DOHH2 (cell line): ENCODE measurements around the gene GARNL3.

Experiments used
- H3F3A ChIP-seq: fragments of 200-600 bp; sonication (generic), shearing (Covaris generic); 2 replicates; pipeline ENCODE4 v1.6.0; 2016; ENCODE audit warnings: antibody characterized with exemption, mild to moderate bottlenecking; ENCODE audit not compliant: control insufficient read depth, insufficient read depth
- H3K27ac ChIP-seq: fragments of 200-600 bp; sonication (generic); 2 replicates; pipeline ENCODE4 v1.5.1; 2014; ENCODE audit warnings: low read depth, mild to moderate bottlenecking, low read length, moderate library complexity
- H3K27me3 ChIP-seq: fragments of 200-600 bp; sonication (generic); 2 replicates; pipeline ENCODE4 v1.6.1; 2014; ENCODE audit warnings: mild to moderate bottlenecking, low read length, mixed read lengths; ENCODE audit not compliant: control insufficient read depth
- H3K36me3 ChIP-seq: fragments of 200-600 bp; sonication (generic); 2 replicates; pipeline ENCODE4 v1.6.1; 2014; ENCODE audit warnings: mild to moderate bottlenecking, low read length, moderate library complexity, mixed read lengths; ENCODE audit not compliant: control insufficient read depth
- H3K4me1 ChIP-seq: fragments of 200-600 bp; sonication (generic); 2 replicates; pipeline ENCODE4 v1.6.1; 2014; ENCODE audit warnings: mild to moderate bottlenecking, low read length, mixed read lengths; ENCODE audit not compliant: control insufficient read depth
- H3K4me2 ChIP-seq: fragments of 200-600 bp; sonication (generic); 2 replicates; pipeline ENCODE4 v1.6.0; 2014; ENCODE audit warnings: mild to moderate bottlenecking, low read length, moderate library complexity
- H3K4me3 ChIP-seq: fragments of 200-600 bp; sonication (generic); 2 replicates; pipeline ENCODE4 v1.5.1; 2014; ENCODE audit warnings: mild to moderate bottlenecking, low read length, mixed read lengths
- H3K79me2 ChIP-seq: fragments of 200-600 bp; sonication (generic); 2 replicates; pipeline ENCODE4 v1.6.1; 2014; ENCODE audit warnings: mild to moderate bottlenecking, low read length, mixed read lengths; ENCODE audit not compliant: control insufficient read depth
- H3K9me2 ChIP-seq: fragments of 200-600 bp; sonication (generic); replicated peaks from 2 replicates; pipeline ENCODE4 v1.6.1; 2014; ENCODE audit warnings: mild to moderate bottlenecking, low read length, mixed read lengths; ENCODE audit not compliant: control insufficient read depth
- H3K9me3 ChIP-seq: fragments of 200-600 bp; sonication (generic); 2 replicates; pipeline ENCODE4 v1.6.1; 2014; ENCODE audit warnings: antibody characterized with exemption, low read length, mixed read lengths; ENCODE audit not compliant: control insufficient read depth, insufficient read depth
- H4K20me1 ChIP-seq: fragments of 200-600 bp; sonication (generic); 2 replicates; pipeline ENCODE4 v1.6.0; 2014; ENCODE audit warnings: low read depth, mild to moderate bottlenecking, antibody characterized with exemption, low read length, moderate library complexity; ENCODE audit not compliant: control insufficient read depth, insufficient read depth
- EZH2phosphoT487 ChIP-seq: fragments of 200-600 bp; sonication (generic); IDR thresholded peaks from 2 replicates; pipeline ENCODE4 v1.6.1; 2017; ENCODE audit warnings: borderline replicate concordance, mild to moderate bottlenecking, antibody characterized with exemption, low read length, moderate library complexity, mixed read lengths
- TF ChIP-seq, protein P1 (sequence below): fragments of 200-600 bp; sonication (generic); IDR thresholded peaks from one replicate; pipeline ENCODE4 v1.5.1; 2014; ENCODE audit warnings: antibody characterized with exemption, mild to moderate bottlenecking, low read depth, low read length; ENCODE audit not compliant: poor library complexity, severe bottlenecking

Gene GARNL3

DNA sequence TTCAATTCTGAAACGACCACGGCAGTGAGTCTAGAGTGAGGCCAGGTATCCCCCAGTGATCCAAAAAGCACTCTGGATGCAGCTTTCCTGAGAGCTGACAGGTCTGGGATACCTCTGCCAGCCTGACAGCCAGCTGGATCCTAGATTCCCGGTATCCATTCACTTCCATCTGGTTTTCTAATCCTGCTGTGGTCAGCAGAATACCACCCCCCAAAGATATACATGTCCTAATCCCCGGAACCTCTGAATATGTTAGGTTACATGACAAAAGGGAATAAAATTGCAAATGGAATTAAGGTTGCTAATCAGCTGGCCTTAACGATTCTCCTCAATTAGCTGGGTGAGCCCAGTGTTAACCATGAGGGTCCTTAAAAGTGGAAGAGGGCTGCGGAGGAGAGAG, 158.2 kb downstream of the GARNL3 start:
- Histone ChIP-seq H3K36me3 (peaks cover 4% of the 10 kb centered on the region), H3K4me3 (peak overlapping the region; percentile 97), H3K9me3 (no peaks in the 10 kb centered on the region), H3F3A (no peaks in the 10 kb centered on the region), H3K4me1 (peaks cover 26% of the 10 kb centered on the region), H4K20me1 (0 out of 2 replicates have a peak, but pooled peaks cover 4% of the 10 kb centered on the region), H3K9me2 (no peaks in the 10 kb centered on the region), H3K79me2 (peaks cover 53% of the 10 kb centered on the region), H3K4me2 (peak overlapping the region; percentile 99), H3K27ac (no peak overlapping the region), H3K27me3 (no peaks in the 10 kb centered on the region)
- no peak for TF ChIP-seq EZH2phosphoT487

DNA sequence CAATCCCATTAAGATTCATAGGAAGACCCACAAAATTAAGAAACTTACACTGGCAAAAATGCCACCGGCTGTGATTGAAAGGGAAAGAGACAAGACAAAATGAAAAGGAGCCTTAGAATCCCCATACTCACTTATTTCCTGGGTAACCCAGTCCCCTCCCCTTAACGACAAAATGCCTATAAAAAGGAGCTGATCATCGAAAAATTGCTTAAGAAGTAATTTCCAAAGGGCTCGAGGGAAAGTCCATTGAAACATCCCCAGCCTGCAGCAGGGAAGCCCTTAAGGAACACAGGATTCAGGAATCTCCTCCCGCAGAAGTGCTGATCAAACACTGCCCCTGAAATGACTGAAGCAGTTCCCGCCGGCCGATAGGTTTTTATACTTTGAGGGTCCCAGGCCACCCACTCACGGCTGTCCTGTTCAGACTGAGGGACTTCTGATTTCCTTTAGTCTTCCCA, 158.9 kb downstream of the GARNL3 start:
- H3K27ac ChIP-seq: peak overlapping the region; percentile 52
- 0 out of 2 replicates have a peak, but pooled peaks cover 4% of the 10 kb centered on the region for H4K20me1 ChIP-seq
- H3K27me3 ChIP-seq: no peaks in the 10 kb centered on the region
- no peaks in the 10 kb centered on the region for H3F3A ChIP-seq
- TF ChIP-seq, protein P1, sequence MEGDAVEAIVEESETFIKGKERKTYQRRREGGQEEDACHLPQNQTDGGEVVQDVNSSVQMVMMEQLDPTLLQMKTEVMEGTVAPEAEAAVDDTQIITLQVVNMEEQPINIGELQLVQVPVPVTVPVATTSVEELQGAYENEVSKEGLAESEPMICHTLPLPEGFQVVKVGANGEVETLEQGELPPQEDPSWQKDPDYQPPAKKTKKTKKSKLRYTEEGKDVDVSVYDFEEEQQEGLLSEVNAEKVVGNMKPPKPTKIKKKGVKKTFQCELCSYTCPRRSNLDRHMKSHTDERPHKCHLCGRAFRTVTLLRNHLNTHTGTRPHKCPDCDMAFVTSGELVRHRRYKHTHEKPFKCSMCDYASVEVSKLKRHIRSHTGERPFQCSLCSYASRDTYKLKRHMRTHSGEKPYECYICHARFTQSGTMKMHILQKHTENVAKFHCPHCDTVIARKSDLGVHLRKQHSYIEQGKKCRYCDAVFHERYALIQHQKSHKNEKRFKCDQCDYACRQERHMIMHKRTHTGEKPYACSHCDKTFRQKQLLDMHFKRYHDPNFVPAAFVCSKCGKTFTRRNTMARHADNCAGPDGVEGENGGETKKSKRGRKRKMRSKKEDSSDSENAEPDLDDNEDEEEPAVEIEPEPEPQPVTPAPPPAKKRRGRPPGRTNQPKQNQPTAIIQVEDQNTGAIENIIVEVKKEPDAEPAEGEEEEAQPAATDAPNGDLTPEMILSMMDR: no peak
- no peak for TF ChIP-seq EZH2phosphoT487
- peak overlapping the region; percentile 97 for H3K4me3 ChIP-seq
- H3K9me3 ChIP-seq: no peaks in the 10 kb centered on the region
- H3K36me3 ChIP-seq: peaks cover 7% of the 10 kb centered on the region
- no peaks in the 10 kb centered on the region for H3K9me2 ChIP-seq
- H3K4me2 ChIP-seq: peak overlapping the region; percentile 99
- H3K79me2 ChIP-seq: peaks cover 61% of the 10 kb centered on the region
- peaks cover 26% of the 10 kb centered on the region for H3K4me1 ChIP-seq

DNA sequence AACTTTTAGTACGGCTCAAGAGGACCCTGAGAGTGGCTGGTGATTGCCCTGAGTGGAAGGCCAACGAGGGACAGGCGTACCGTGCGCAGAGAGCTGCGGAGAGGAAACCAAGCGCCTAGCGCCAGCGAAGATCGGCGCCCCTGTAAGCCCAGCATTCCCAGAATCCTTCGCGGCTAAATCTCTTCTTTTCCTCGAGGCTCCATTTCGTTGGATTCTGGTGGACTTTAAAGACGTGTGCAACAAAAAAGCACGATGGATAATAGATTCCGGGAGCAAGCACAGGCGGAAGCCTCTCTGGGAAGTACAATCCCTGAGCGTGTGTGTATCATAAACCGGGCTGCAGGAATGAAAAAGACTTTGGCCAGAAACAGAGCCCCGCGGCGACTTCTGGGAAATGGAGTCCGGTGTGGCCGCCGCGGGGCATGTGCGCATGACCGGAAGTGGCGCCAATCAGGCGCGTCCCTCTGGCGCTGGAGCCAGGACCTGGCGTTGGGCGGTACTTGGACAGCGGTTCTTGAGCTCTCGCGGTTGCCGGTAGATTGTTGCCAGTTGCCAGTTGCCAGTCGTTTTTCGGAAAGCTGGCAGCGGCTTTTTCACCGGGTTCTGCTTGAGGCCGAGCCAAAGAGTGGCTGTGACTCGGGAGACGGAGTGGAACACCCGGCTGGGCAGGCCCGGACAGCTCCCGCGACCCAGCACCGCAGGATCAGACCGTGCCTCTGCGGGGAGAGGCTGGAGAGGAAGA, 159.5 kb downstream of the GARNL3 start, which contains the start of gene ZNF79:
Gene ZNF79, plus strand, starts transcription at position 449 of the 742 bp plus-strand sequence. CDS start 406 bp downstream, outside the sequence.
- Histone ChIP-seq H3K9me3 (no peaks in the 10 kb centered on the region), H3K27me3 (no peaks in the 10 kb centered on the region), H3F3A (no peaks in the 10 kb centered on the region), H3K9me2 (no peaks in the 10 kb centered on the region), H4K20me1 (0 out of 2 replicates have a peak, but pooled peaks cover 4% of the 10 kb centered on the region), H3K79me2 (peaks cover 61% of the 10 kb centered on the region), H3K27ac (peak within 1 kb of the TSS; percentile 52), H3K4me3 (peak within 1 kb of the TSS; percentile 97), H3K4me2 (peak within 1 kb of the TSS; percentile 99), H3K4me1 (peaks cover 26% of the 10 kb centered on the region), H3K36me3 (peaks cover 9% of the 10 kb centered on the region)
- TF ChIP-seq EZH2phosphoT487: no peak
- TF ChIP-seq, protein P1: no peak

DNA sequence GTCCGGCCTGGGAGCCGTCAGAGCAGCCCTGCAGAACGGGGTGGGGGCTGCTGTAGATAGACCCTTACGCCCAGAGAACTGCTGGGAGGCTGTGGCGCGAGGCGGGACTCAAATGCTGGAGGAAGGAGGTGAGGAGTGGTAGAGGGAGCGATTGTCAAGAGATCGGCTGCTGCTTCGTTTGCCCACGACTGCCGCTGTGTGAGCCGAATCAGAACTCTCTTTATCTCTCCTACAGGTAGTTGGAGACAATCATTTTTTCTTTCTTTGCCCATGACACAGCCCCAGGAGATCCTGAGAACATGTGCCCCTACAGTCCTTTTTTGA, 160.1 kb downstream of the GARNL3 start:
- H3K27me3 ChIP-seq: no peaks in the 10 kb centered on the region
- H3K4me3 ChIP-seq: peak overlapping the region; percentile 97
- H3K9me2 ChIP-seq: no peaks in the 10 kb centered on the region
- H3K4me1 ChIP-seq: peaks cover 26% of the 10 kb centered on the region
- peaks cover 14% of the 10 kb centered on the region for H3K36me3 ChIP-seq
- peak overlapping the region; percentile 99 for H3K4me2 ChIP-seq
- H3K79me2 ChIP-seq: peaks cover 61% of the 10 kb centered on the region
- no peak for TF ChIP-seq EZH2phosphoT487
- TF ChIP-seq, protein P1: peak; percentile 11
- no peaks in the 10 kb centered on the region for H3K9me3 ChIP-seq
- no peak overlapping the region for H3K27ac ChIP-seq
- H4K20me1 ChIP-seq: 0 out of 2 replicates have a peak, but pooled peaks cover 4% of the 10 kb centered on the region
- H3F3A ChIP-seq: no peaks in the 10 kb centered on the region
